ENCODE results near the gene KLRF2. TPM values are rescaled to one million over a fixed set of nuclear protein-coding genes. Genes with fewer than 3 reads are reported as not detected.

Gene KLRF2
- polyA plus RNA-seq, 1 donor from 2014 or later = not detected

- H3K9ac ChIP-seq (ENCODE audit: low read length) = no peak overlapping the region
- H2AFZ ChIP-seq (ENCODE audit: low read depth, low read length) = no peak overlapping the region
- H3K27ac ChIP-seq (ENCODE audit: low read length) = no peak overlapping the region
Observed at GRCh38 chr12:9870286-9870866, 10.9 kb upstream of the KLRF2 start.

GRCh38 chr12:9872162-9872561, 9.1 kb upstream of the KLRF2 start:
- Histone ChIP-seq H3K36me3 (ENCODE audit: insufficient read depth, low read length) (no peaks in the 10 kb centered on the region), H3F3A (ENCODE audit: insufficient read depth, low read length, poor library complexity, severe bottlenecking) (no peaks in the 10 kb centered on the region), H3K9me2 (ENCODE audit: insufficient read depth, low read length) (no peaks in the 10 kb centered on the region), H3K79me2 (replicated peaks; ENCODE audit: insufficient read depth, low read length) (no peaks in the 10 kb centered on the region), H3K27ac (ENCODE audit: low read length) (no peak overlapping the region), H3K9ac (ENCODE audit: low read length) (no peak overlapping the region), H4K20me1 (ENCODE audit: insufficient read depth) (no peaks in the 10 kb centered on the region), H2AFZ (ENCODE audit: low read depth, low read length) (no peak overlapping the region), H3K4me2 (ENCODE audit: low read length) (no peak overlapping the region), H3K27me3 (ENCODE audit: insufficient read depth, low read depth, low read length) (no peaks in the 10 kb centered on the region), H3K4me3 (ENCODE audit: low read length) (no peak overlapping the region), H3K9me3 (ENCODE audit: low read length) (no peaks in the 10 kb centered on the region)
- TF ChIP-seq TAF1 (IDR thresholded peaks at IDR 0.05; ENCODE audit: low read depth) (no peak), RAD21 (conservative IDR thresholded peaks at IDR 0.05) (no peak), POLR2AphosphoS5 (IDR thresholded peaks at IDR 0.05) (no peak), EP300 (conservative IDR thresholded peaks at IDR 0.05; ENCODE audit: poor library complexity, severe bottlenecking) (no peak), MXI1 (conservative IDR thresholded peaks at IDR 0.05; ENCODE audit: poor library complexity, severe bottlenecking) (no peak), EZH2 (IDR thresholded peaks at IDR 0.05; ENCODE audit: borderline replicate concordance, insufficient read depth, low read length, poor library complexity, severe bottlenecking) (no peak), SMC3 (conservative IDR thresholded peaks at IDR 0.05; ENCODE audit: poor library complexity) (no peak), CTCF (IDR thresholded peaks at IDR 0.05; ENCODE audit: poor library complexity, severe bottlenecking) (no peak)

More at GRCh38 chr12:9870286-9870866, 10.9 kb upstream of the KLRF2 start:
- Histone ChIP-seq H3F3A (ENCODE audit: insufficient read depth, low read length, poor library complexity, severe bottlenecking) (no peaks in the 10 kb centered on the region), H3K27me3 (ENCODE audit: insufficient read depth, low read depth, low read length) (no peaks in the 10 kb centered on the region), H3K9me3 (ENCODE audit: low read length) (no peaks in the 10 kb centered on the region), H4K20me1 (ENCODE audit: insufficient read depth) (no peaks in the 10 kb centered on the region), H3K4me3 (ENCODE audit: low read length) (no peak overlapping the region), H3K36me3 (ENCODE audit: insufficient read depth, low read length) (no peaks in the 10 kb centered on the region), H3K9me2 (ENCODE audit: insufficient read depth, low read length) (no peaks in the 10 kb centered on the region), H3K4me2 (ENCODE audit: low read length) (no peak overlapping the region), H3K79me2 (replicated peaks; ENCODE audit: insufficient read depth, low read length) (no peaks in the 10 kb centered on the region)
- TF ChIP-seq CTCF (IDR thresholded peaks at IDR 0.05; ENCODE audit: poor library complexity, severe bottlenecking) (no peak), RAD21 (conservative IDR thresholded peaks at IDR 0.05) (no peak), EZH2 (IDR thresholded peaks at IDR 0.05; ENCODE audit: borderline replicate concordance, insufficient read depth, low read length, poor library complexity, severe bottlenecking) (no peak), REST (IDR thresholded peaks at IDR 0.05; ENCODE audit: borderline replicate concordance) (no peak), EP300 (conservative IDR thresholded peaks at IDR 0.05; ENCODE audit: poor library complexity, severe bottlenecking) (no peak), SMC3 (conservative IDR thresholded peaks at IDR 0.05; ENCODE audit: poor library complexity) (no peak), TAF1 (IDR thresholded peaks at IDR 0.05; ENCODE audit: low read depth) (no peak), MXI1 (conservative IDR thresholded peaks at IDR 0.05; ENCODE audit: poor library complexity, severe bottlenecking) (no peak), POLR2AphosphoS5 (IDR thresholded peaks at IDR 0.05) (no peak)
